ENCODE measurements around the gene BST2. TPM values are rescaled to one million over a fixed set of nuclear protein-coding genes. Genes with fewer than 3 reads are reported as not detected.
A peak's percentile ranks its signal among the peaks of the same experiment; 100 is the strongest.

Gene BST2
- total and polyA plus RNA-seq, 10 of the 15 experiments (the other 5 are each of a cell fraction or from before 2014, with no cell fraction given) = 16.6 to 372 (median 264) TPM

- TF ChIP-seq CEBPB (IDR thresholded peaks at IDR 0.05; ENCODE audit: borderline replicate concordance in 1 of 2, low read depth in 2 of 2, low read length in 2 of 2) = no peak
- no peak for TF ChIP-seq RELA (IDR thresholded peaks at IDR 0.05; ENCODE audit: borderline replicate concordance, partially characterized antibody)
- TF ChIP-seq NR2C1 (IDR thresholded peaks at IDR 0.05) = no peak
- no peak for TF ChIP-seq RCOR1 (conservative IDR thresholded peaks at IDR 0.05; ENCODE audit: low read depth, low read length)
- no peak for TF ChIP-seq ZBTB4 (CRISPR knock-in tag; IDR thresholded peaks at IDR 0.05)
- no peak for TF ChIP-seq ZNF207 (IDR thresholded peaks at IDR 0.05; ENCODE audit: borderline replicate concordance)
These were observed 8.7 kb upstream of the BST2 start (continued) for GRCh38 chr19:17414097-17414496.

GRCh38 chr19:17411801-17412200 is 6.4 kb upstream of the BST2 start:
- H3K4me1 ChIP-seq (ENCODE audit: control insufficient read depth, insufficient read depth, low read length) = no peaks in the 10 kb centered on the region
- ChIA-PET RAD21 (ENCODE audit: unreplicated experiment) (interaction anchor here (0.6 kb wide), 2 partner anchors 40 to 694 kb away, joined by 3 to 4 read pairs; no protein-coding TSS in a partner anchor), POLR2A (interaction anchor here (1.5 kb wide), 1 partner anchor 11 kb away, joined by 12 read pairs; no protein-coding TSS in a partner anchor), SMC1A (ENCODE audit: uncharacterized antibody, unreplicated experiment) (interaction anchor here (0.5 kb wide), 1 partner anchor 147 kb away, joined by 3 read pairs; no protein-coding TSS in a partner anchor), CTCF (interaction anchor here (1.1 to 3.3 kb wide), 4 partner anchors 7 to 112 kb away, joined by 3 to 12 read pairs (median 4); partner anchors contain the start of gene MVB12A)
- H4K20me1 ChIP-seq (ENCODE audit: control insufficient read depth, insufficient read depth) = no peaks in the 10 kb centered on the region; the same call in 1 of the 2 replicates
- no TSS peak for BruUV-seq (replicated peaks)
- peaks cover 31% of the 10 kb centered on the region for H3K79me2 ChIP-seq (ENCODE audit: control insufficient read depth, insufficient read depth, low read length)
- no peak for TF ChIP-seq MXI1 (IDR thresholded peaks at IDR 0.05; ENCODE audit: low read depth, low read length)
- TF ChIP-seq POLR2AphosphoS5 (IDR thresholded peaks at IDR 0.05; ENCODE audit: low read length) = no peak
- no peak for TF ChIP-seq USF2 (IDR thresholded peaks at IDR 0.05; ENCODE audit: borderline replicate concordance, low read depth, low read length)
- H3K9ac ChIP-seq (ENCODE audit: control insufficient read depth, insufficient read depth, low read length) = no peak overlapping the region
- 93% methylated on average over 11 of the region's 11 CpGs for WGBS (ENCODE audit: insufficient coverage, insufficient replicate concordance, low lambda C conversion rate, missing lambda C conversion rate)
- FAIRE-seq (no peak), DNase-seq (ENCODE audit: low read depth, low spot score) (no peak), ATAC-seq (no peak)
- peaks cover 0 to 25% of the 10 kb centered on the region in 2 experiments; a peak in 3 of 4 replicates for H3K36me3 ChIP-seq (ENCODE audit: control insufficient read depth in 2 of 2, insufficient read depth in 2 of 2, low read length in 1 of 2)
- intact Hi-C loops (cut with micrococcal nuclease; ENCODE audit: unreplicated experiment) = no loop called here
- peak overlapping the region; percentile 44; the same call in 1 of the 2 replicates for H3K4me2 ChIP-seq (ENCODE audit: control insufficient read depth, insufficient read depth)
- in situ Hi-C loops (cut with MboI) = no loop called here
- no peak overlapping the region for H2AFZ ChIP-seq (ENCODE audit: control insufficient read depth, low read depth, low read length)
- no peak overlapping the region for H3K4me3 ChIP-seq
- no peaks in the 10 kb centered on the region for H3K9me3 ChIP-seq (replicated peaks; ENCODE audit: control insufficient read depth, insufficient read depth, low read length)
- no peak overlapping the region for H3K27ac ChIP-seq (ENCODE audit: control insufficient read depth, insufficient read depth)
- no peaks in the 10 kb centered on the region for H3K27me3 ChIP-seq (replicated peaks in 1 of 2; ENCODE audit: control insufficient read depth in 2 of 2, insufficient read depth in 2 of 2, low read length in 1 of 2)
